Choroid plexus epithelial cell (primary cell): ENCODE results near the gene MRPL16.

Source experiments
- DNase-seq: peaks from one replicate; pipeline ENCODE4 v3.0.0-alpha.2; 2010; ENCODE audit warnings: low read depth
- H3K4me3 ChIP-seq: 2 replicates; pipeline ENCODE4 v1.5.1; 2011; ENCODE audit warnings: low read depth, mild to moderate bottlenecking, control low read depth, low read length, moderate library complexity
- CTCF ChIP-seq: conservative IDR thresholded peaks from 2 replicates; pipeline ENCODE4 v1.5.1; 2011; ENCODE audit warnings: low read depth, mild to moderate bottlenecking, control low read depth, inconsistent platforms, low read length, moderate library complexity

MRPL16 gene

DNA sequence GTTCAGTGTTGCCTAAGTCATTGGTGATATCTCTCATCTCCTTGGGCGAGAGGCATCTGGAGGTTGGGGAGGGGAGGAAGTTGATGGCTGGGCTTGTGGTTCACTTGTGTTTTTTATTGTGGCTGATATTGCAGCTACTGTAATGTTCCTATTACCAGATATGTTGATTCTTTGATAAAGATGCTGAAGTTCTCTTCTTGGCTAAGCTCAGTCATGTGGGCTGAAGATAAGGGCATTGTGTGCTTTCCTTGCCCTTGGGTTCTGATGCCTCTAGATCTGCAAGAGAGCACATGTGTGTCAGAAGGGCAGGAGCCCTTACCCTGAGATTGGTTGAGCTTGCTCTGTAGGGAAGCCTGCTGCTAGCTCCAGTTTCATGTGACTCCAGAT lies 43.4 kb downstream of the MRPL16 start:
- no peak for TF ChIP-seq CTCF
- peak; percentile 11 for DNase-seq
- H3K4me3 ChIP-seq, result no peak overlapping the region

- TF ChIP-seq CTCF, result no peak
- no peak for DNase-seq
- no peak overlapping the region for H3K4me3 ChIP-seq
Observed at GRCh38 chr11:59766542-59767224, 43.9 kb downstream of the MRPL16 start.

DNA sequence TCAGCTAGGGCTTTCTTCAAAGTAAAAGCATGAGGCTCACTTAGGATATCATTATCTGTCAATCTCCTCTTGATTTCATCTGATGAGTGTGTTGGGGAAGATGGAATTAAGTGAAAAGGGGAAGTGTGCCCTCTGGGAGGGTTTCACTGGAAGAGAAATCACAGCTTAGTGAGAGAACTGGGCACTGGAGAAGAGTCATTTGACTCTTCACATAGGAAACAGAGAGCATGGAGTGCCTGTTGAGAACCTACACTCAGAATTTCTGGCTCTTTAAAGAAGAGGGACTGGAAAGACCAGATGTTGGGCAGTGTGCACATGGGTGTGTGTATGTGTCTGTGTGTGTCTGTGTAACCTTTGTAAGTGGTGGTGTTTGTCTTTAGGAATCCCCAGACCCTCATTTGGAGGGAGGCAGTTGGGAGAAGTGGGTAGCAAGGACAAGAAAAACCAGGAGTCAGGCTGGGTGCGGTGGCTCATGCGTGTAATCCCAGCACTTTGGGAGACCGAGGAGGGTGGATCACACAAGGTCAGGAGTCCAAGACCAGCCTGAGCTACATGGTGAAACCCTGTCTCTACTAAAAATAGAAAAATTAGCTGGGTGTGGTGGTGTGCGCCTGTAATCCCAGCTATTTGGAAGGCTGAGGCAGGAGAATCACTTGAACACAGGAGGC lies 45.4 kb downstream of the MRPL16 start:
- H3K4me3 ChIP-seq, result no peak overlapping the region
- no peak for DNase-seq
- no peak for TF ChIP-seq CTCF

DNA sequence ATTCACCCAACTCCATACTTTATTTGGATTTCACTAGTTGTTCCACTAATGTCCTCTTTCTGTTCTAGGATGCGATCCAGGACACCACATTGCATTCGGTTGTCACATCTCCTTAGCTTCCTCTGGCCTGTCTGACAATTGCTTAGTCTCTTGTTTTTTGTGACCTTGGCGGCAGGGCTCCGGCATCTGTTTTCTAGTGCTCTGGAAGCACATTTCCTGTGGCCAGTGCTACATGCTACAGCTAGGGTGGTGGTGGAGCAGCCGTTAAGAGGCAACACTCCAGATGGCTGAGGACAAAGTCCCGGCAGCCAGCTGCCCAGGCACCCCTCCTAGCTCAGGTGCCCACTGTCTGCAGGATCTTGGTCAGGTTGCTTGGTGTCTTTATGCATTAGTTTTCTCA lies 48.6 kb downstream of the MRPL16 start:
- no peak overlapping the region for H3K4me3 ChIP-seq
- no peak for DNase-seq
- no peak for TF ChIP-seq CTCF

DNA sequence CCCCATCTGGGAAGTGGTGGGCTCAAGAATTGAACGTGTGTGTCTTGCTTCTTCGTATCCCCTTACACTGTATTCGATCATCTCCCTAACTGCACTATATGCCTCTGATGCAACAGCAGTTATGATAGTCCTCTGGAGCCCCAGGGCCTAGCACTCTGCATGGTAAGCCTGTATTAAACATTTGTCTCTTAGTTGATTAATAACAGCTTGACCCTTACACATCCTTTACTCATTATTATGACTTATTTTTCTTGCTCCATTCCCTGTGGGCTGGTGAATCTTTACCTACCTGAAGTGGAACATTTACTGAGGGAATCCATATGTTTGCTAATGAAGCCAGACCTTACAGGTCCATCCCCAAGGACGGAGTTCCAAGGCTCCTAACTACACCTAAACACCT lies 49.8 kb downstream of the MRPL16 start:
- no peak for TF ChIP-seq CTCF
- DNase-seq, result no peak
- no peak overlapping the region for H3K4me3 ChIP-seq

DNA sequence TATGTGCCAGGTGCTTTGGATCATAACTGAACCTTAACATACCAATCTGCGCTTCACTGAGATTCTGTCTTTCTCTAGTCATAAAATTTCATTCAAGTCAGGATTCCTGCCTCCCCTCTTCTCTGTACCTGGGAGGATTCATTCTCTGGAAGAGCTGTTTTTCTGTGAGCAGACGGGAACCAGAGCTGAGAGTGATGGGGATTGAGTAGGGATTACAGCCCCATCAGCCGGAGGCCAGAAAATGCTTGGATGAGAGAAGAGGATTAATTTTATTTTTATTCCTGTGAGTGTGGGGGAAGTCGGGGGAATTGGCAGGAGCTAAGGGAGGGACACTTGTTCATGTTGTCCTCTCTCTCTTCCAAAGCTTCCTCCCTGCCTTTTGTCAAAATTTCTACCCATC lies 50.7 kb downstream of the MRPL16 start:
- no peak for TF ChIP-seq CTCF
- no peak for DNase-seq
- H3K4me3 ChIP-seq, result no peak overlapping the region
